NCI-H2196 (cell line): Measurements from ENCODE around the gene SOCS6.
"Not testable (repeated sequence)": the region's sequence is repeated elsewhere in the genome, so short reads cannot be mapped to it uniquely, and the experiment has no call there.

Experiments used
- DNase-seq: peaks from one replicate; lab custom pipeline; 2025; ENCODE audit not compliant: unreplicated experiment; lab: John Stamatoyannopoulos, UW

SOCS6 gene

GRCh38 chr18:70288851-70289328, at the start of gene SOCS6:
SOCS6 (plus strand) TSS chr18:70289045; CDS start chr18:70324669, 35,624 bp downstream.
- peak; percentile 51 for DNase-seq

- no peak for DNase-seq
These were observed 45.5 kb upstream of the SOCS6 start for GRCh38 chr18:70243131-70243929.

- no peak for DNase-seq
These were observed 42.8 kb upstream of the SOCS6 start for GRCh38 chr18:70246061-70246466.

- no peak for DNase-seq
These were observed 39.7 kb upstream of the SOCS6 start for GRCh38 chr18:70249118-70249517.

- not testable (repeated sequence) for DNase-seq
These were observed 39.0 kb upstream of the SOCS6 start for GRCh38 chr18:70249861-70250260.

- DNase-seq: no peak
These were observed 38.1 kb upstream of the SOCS6 start for GRCh38 chr18:70250781-70251180.

GRCh38 chr18:70256184-70256583, 32.7 kb upstream of the SOCS6 start:
- no peak for DNase-seq

GRCh38 chr18:70256994-70257393, 31.9 kb upstream of the SOCS6 start:
- DNase-seq: no peak

- no peak for DNase-seq
These were observed 30.6 kb upstream of the SOCS6 start for GRCh38 chr18:70258243-70258642.

GRCh38 chr18:70260683-70261082, 28.2 kb upstream of the SOCS6 start:
- DNase-seq: no peak

GRCh38 chr18:70261141-70261788, 27.6 kb upstream of the SOCS6 start:
- no peak for DNase-seq

GRCh38 chr18:70263336-70263735, 25.5 kb upstream of the SOCS6 start:
- DNase-seq: no peak

GRCh38 chr18:70271742-70272141, 17.1 kb upstream of the SOCS6 start:
- no peak for DNase-seq

- no peak for DNase-seq
These were observed 15.8 kb upstream of the SOCS6 start for GRCh38 chr18:70273021-70273420.

- DNase-seq: no peak
These were observed 12.2 kb upstream of the SOCS6 start for GRCh38 chr18:70276416-70277191.

GRCh38 chr18:70279470-70279869, 9.4 kb upstream of the SOCS6 start:
- no peak for DNase-seq

GRCh38 chr18:70280007-70280925, 8.6 kb upstream of the SOCS6 start:
- DNase-seq: peak; percentile 22

- DNase-seq: no peak
These were observed 3.7 kb upstream of the SOCS6 start for GRCh38 chr18:70284976-70285620.

- DNase-seq: no peak
These were observed 1.1 kb upstream of the SOCS6 start for GRCh38 chr18:70287731-70288130.
